ENCODE measurements around the gene FKBP11. TPM values are rescaled to one million over a fixed set of nuclear protein-coding genes. Genes with fewer than 3 reads are reported as not detected.

FKBP11 gene
- polyA plus RNA-seq (2013, experiment 1 of 2): 116 TPM
- 111 TPM for polyA plus RNA-seq (2013, experiment 2 of 2)

DNA sequence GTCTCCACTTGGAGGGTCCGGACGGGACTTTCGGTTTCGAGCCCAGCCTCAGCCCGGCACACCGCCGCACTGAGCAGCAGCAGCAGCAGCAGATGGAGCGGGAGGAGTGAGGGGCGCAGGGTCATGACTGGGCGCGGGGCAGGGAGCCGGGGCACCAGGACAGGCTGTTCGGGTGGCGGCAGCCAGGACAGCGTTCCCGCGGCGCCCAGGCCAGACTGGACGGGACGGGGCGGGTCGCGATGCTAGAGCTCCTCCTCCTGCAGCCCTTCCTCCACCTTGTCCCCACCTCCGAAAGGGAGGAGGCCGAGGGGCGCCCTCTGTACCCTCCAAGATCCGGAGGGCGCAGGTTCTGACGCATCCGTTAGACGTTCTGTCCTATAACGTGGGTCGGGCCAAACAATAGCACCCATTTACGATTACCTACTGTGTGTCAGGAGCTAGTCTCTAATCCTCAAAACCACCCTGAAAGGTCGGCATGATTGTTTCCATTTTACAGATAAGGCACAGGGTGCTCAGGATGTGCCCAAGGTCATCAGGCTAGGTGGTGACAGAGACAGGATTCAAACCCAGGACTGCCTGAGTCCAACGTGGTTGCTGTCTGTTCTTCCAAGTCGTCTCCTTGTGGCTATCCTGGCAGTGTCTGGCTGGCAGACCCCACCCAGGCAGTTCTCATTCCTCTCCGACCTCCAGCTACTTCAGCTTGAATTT lies at the start of gene FKBP11:
Gene FKBP11 (minus strand): TSS at position 189 of the 708 bp plus-strand sequence. CDS start 64 bp downstream, at position 125.
- peak; percentile 80 for DNase-seq
- no peak within 1 kb of the TSS for H3K27ac ChIP-seq (ENCODE audit: low read depth, low read length)
- WGBS (ENCODE audit: extremely low coverage, insufficient coverage, low lambda C conversion rate): no CpG with 5 or more reads among the region's 38 CpGs

DNA sequence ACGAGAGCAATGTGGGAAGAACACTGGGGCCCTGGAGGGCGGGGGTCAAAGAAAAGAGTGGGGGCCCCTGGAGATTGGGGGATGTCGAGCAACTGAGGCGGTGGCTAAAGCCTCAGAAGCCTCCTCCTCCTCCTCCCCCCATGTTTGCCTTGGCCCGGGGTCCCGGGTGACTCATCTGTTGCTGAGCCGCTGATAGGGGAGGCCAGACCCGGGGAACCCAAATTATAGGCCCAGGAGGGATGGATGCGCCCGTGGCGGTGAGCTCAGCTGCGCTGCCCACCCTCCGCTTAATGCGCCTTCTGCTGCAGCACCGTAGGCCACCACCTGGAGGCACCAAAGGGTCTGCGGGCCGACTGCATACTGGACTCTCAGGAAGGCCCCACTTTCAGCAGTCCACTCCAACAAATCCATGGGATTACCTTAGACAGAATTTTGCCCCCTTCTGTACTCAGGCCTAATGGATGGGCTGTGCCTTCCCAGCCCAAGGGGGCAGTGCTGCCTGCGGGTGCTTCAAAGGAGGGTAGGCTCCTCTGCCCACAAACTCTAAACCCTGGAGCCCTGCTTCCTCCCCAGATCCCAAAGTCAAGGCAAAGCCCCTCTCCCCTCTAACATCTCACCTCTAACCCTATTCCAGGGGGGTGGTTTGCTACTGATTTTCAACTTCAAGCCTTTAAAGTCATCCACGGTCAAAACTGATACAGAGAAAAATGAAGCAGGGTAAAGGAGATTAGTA lies 48.8 kb upstream of the FKBP11 start:
- no peak for DNase-seq
- H2AK5ac ChIP-seq (ENCODE audit: low read length): no peak overlapping the region
- no peak overlapping the region for H3K27ac ChIP-seq (ENCODE audit: low read depth, low read length)
- no peak overlapping the region for H3K4me2 ChIP-seq (ENCODE audit: low read length)
- H3K79me1 ChIP-seq (ENCODE audit: low read length): no peaks in the 10 kb centered on the region
- no peak overlapping the region for H3K4ac ChIP-seq (ENCODE audit: low read depth, low read length)
- no peaks in the 10 kb centered on the region for H3K4me1 ChIP-seq (ENCODE audit: control insufficient read depth, low read depth, low read length)
- no peak overlapping the region for H2BK15ac ChIP-seq (replicated peaks; ENCODE audit: low read depth)
- H2BK120ac ChIP-seq (ENCODE audit: low read depth, low read length): no peak overlapping the region
- no peak overlapping the region for H4K5ac ChIP-seq (ENCODE audit: low read length)
- H3K18ac ChIP-seq (ENCODE audit: low read length): no peak overlapping the region
- no peak overlapping the region for H3K23ac ChIP-seq (ENCODE audit: low read length)
- H2BK5ac ChIP-seq (ENCODE audit: low read length): no peak overlapping the region
- no peak overlapping the region for H3K56ac ChIP-seq (ENCODE audit: low read length)
- no peak overlapping the region for H3K9ac ChIP-seq (ENCODE audit: low read length)
- no peak overlapping the region for H4K8ac ChIP-seq (ENCODE audit: low read depth, low read length)
- no peaks in the 10 kb centered on the region for H3K36me3 ChIP-seq (ENCODE audit: control insufficient read depth, insufficient read depth, low read length)
- H3K27me3 ChIP-seq (ENCODE audit: insufficient read depth, low read length, poor library complexity): peaks cover 73% of the 10 kb centered on the region
- no CpG with 5 or more reads among the region's 19 CpGs for WGBS (ENCODE audit: extremely low coverage, insufficient coverage, low lambda C conversion rate)
- no peaks in the 10 kb centered on the region for H3K79me2 ChIP-seq (ENCODE audit: control insufficient read depth, insufficient read depth, low read length)
- no peak overlapping the region for H3K4me3 ChIP-seq (ENCODE audit: low read length)

More for the DNA sequence above, at the start of gene FKBP11:
- Histone ChIP-seq H3K27me3 (ENCODE audit: insufficient read depth, low read length, poor library complexity) (no peaks in the 10 kb centered on the region), H3K79me1 (ENCODE audit: low read length) (peaks cover 3% of the 10 kb centered on the region), H2BK5ac (ENCODE audit: low read length) (no peak within 1 kb of the TSS), H3K4me3 (ENCODE audit: low read length) (peak within 1 kb of the TSS; percentile 63), H3K79me2 (ENCODE audit: control insufficient read depth, insufficient read depth, low read length) (peaks cover 4% of the 10 kb centered on the region), H4K5ac (ENCODE audit: low read length) (no peak within 1 kb of the TSS), H2BK15ac (replicated peaks; ENCODE audit: low read depth) (no peak within 1 kb of the TSS), H2AK5ac (ENCODE audit: low read length) (no peak within 1 kb of the TSS), H3K4ac (ENCODE audit: low read depth, low read length) (peak within 1 kb of the TSS; percentile 57), H3K4me2 (ENCODE audit: low read length) (peak within 1 kb of the TSS; percentile 87), H3K9ac (ENCODE audit: low read length) (peak within 1 kb of the TSS; percentile 95), H3K56ac (ENCODE audit: low read length) (peak within 1 kb of the TSS; percentile 94), H4K8ac (ENCODE audit: low read depth, low read length) (no peak within 1 kb of the TSS), H3K23ac (ENCODE audit: low read length) (no peak within 1 kb of the TSS), H2BK120ac (ENCODE audit: low read depth, low read length) (no peak within 1 kb of the TSS), H3K4me1 (ENCODE audit: control insufficient read depth, low read depth, low read length) (peaks cover 3% of the 10 kb centered on the region), H3K18ac (ENCODE audit: low read length) (peak within 1 kb of the TSS; percentile 54), H3K36me3 (ENCODE audit: control insufficient read depth, insufficient read depth, low read length) (peaks cover 6% of the 10 kb centered on the region)

DNA sequence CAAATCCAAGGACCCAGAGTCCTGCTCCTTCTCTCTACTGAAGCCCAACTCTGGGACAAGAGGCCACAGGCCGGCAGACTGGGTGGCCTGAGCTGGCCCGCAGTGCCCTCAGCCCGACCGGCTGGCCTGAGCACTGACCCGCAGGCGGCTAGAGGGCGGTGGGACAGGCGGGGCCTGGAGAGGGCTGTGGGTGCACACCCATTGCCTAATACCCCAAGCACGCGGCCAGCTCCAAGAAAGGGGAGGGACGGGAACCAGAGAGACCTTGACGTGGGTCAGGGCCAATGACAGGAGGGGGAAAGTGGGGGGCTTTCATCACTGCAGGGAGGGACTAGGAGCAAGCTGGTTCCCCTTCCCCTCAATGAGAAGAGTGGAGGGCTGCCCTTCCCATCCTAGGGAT lies 48.2 kb upstream of the FKBP11 start:
- no peak overlapping the region for H2BK5ac ChIP-seq (ENCODE audit: low read length)
- DNase-seq: no peak
- no peak overlapping the region for H3K56ac ChIP-seq (ENCODE audit: low read length)
- H3K4ac ChIP-seq (ENCODE audit: low read depth, low read length): no peak overlapping the region
- H2BK15ac ChIP-seq (replicated peaks; ENCODE audit: low read depth): no peak overlapping the region
- H3K9ac ChIP-seq (ENCODE audit: low read length): no peak overlapping the region
- no peak overlapping the region for H2BK120ac ChIP-seq (ENCODE audit: low read depth, low read length)
- no peak overlapping the region for H2AK5ac ChIP-seq (ENCODE audit: low read length)
- H4K8ac ChIP-seq (ENCODE audit: low read depth, low read length): no peak overlapping the region
- no peak overlapping the region for H4K5ac ChIP-seq (ENCODE audit: low read length)
- no peaks in the 10 kb centered on the region for H3K4me1 ChIP-seq (ENCODE audit: control insufficient read depth, low read depth, low read length)
- no peak overlapping the region for H3K23ac ChIP-seq (ENCODE audit: low read length)
- no peak overlapping the region for H3K4me2 ChIP-seq (ENCODE audit: low read length)
- H3K18ac ChIP-seq (ENCODE audit: low read length): no peak overlapping the region
- peaks cover 71% of the 10 kb centered on the region for H3K27me3 ChIP-seq (ENCODE audit: insufficient read depth, low read length, poor library complexity)
- no peaks in the 10 kb centered on the region for H3K36me3 ChIP-seq (ENCODE audit: control insufficient read depth, insufficient read depth, low read length)
- H3K79me2 ChIP-seq (ENCODE audit: control insufficient read depth, insufficient read depth, low read length): no peaks in the 10 kb centered on the region
- no peaks in the 10 kb centered on the region for H3K79me1 ChIP-seq (ENCODE audit: low read length)
- no CpG with 5 or more reads among the region's 12 CpGs for WGBS (ENCODE audit: extremely low coverage, insufficient coverage, low lambda C conversion rate)
- no peak overlapping the region for H3K27ac ChIP-seq (ENCODE audit: low read depth, low read length)
- no peak overlapping the region for H3K4me3 ChIP-seq (ENCODE audit: low read length)

DNA sequence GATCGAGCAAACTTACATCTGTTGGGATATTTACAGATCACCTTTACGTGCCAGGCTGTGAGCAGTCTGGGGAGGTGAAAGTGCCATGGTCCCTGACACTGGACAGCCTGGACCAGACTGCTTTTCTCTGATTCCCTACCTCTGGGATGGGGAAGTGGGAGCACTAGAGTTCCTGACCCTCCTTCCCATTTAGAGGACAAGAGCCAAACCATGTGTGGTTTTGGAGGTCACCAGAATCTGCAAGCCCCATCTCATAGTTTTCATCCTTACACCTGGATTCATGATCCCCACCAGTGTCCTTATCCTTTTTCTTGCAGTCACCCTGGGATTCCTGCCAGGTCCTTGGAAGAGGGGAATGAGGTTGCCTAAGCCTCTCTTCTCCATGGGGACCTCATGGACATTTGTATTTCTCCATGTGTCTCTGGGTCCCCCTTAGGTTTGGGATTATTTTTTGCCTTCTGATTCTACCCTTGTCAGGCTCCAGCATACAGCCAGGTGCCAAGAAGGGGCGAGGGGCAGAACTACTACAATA lies 47.7 kb upstream of the FKBP11 start:
- H3K27me3 ChIP-seq (ENCODE audit: insufficient read depth, low read length, poor library complexity): peaks cover 67% of the 10 kb centered on the region
- no peak overlapping the region for H4K5ac ChIP-seq (ENCODE audit: low read length)
- no peak overlapping the region for H2BK15ac ChIP-seq (replicated peaks; ENCODE audit: low read depth)
- H2BK120ac ChIP-seq (ENCODE audit: low read depth, low read length): no peak overlapping the region
- no peak overlapping the region for H3K9ac ChIP-seq (ENCODE audit: low read length)
- no CpG with 5 or more reads among the region's 3 CpGs for WGBS (ENCODE audit: extremely low coverage, insufficient coverage, low lambda C conversion rate)
- no peak overlapping the region for H3K18ac ChIP-seq (ENCODE audit: low read length)
- no peak overlapping the region for H4K8ac ChIP-seq (ENCODE audit: low read depth, low read length)
- H3K79me2 ChIP-seq (ENCODE audit: control insufficient read depth, insufficient read depth, low read length): no peaks in the 10 kb centered on the region
- no peak overlapping the region for H3K56ac ChIP-seq (ENCODE audit: low read length)
- no peaks in the 10 kb centered on the region for H3K4me1 ChIP-seq (ENCODE audit: control insufficient read depth, low read depth, low read length)
- H3K23ac ChIP-seq (ENCODE audit: low read length): no peak overlapping the region
- no peaks in the 10 kb centered on the region for H3K36me3 ChIP-seq (ENCODE audit: control insufficient read depth, insufficient read depth, low read length)
- H2AK5ac ChIP-seq (ENCODE audit: low read length): no peak overlapping the region
- no peak overlapping the region for H3K4ac ChIP-seq (ENCODE audit: low read depth, low read length)
- no peaks in the 10 kb centered on the region for H3K79me1 ChIP-seq (ENCODE audit: low read length)
- DNase-seq: no peak
- H3K27ac ChIP-seq (ENCODE audit: low read depth, low read length): no peak overlapping the region
- H3K4me2 ChIP-seq (ENCODE audit: low read length): no peak overlapping the region
- H3K4me3 ChIP-seq (ENCODE audit: low read length): no peak overlapping the region
- no peak overlapping the region for H2BK5ac ChIP-seq (ENCODE audit: low read length)

DNA sequence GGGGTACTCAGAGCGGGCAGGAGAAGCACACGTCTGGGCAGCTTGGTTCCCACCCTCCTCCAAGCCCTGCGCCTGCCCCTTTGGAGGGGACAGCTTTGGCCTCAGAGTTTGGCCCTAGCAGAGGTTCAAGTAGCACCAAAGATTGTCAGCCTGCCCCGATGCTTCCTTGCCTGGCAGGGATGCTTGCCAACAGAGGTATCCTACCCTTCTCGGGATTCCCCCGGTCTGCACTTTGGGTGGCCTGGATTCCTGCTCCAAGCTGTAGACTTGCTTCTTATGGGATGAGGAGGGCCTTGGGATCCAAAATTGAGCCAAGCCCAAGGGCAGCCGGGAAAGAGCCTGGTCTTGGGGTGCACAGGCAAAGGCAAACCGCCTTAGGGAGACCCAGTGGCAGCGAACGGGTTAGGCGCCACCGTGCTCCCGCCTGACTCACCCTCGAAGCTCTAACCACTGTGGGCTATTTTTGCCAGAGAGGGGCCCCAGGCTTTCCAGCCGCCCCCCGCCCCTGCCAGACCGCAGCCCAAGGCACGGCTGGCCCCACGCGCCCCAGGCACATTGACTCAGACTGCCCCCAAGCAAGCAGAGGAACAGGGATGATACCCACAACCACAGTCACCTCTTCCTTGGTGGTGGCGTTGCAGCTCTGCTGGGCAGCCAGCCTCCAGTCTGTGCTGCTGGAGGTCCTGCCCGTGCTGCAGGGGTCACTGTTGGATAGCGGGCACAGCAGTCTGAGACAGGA lies 47.1 kb upstream of the FKBP11 start:
- peaks cover 62% of the 10 kb centered on the region for H3K27me3 ChIP-seq (ENCODE audit: insufficient read depth, low read length, poor library complexity)
- no peaks in the 10 kb centered on the region for H3K79me2 ChIP-seq (ENCODE audit: control insufficient read depth, insufficient read depth, low read length)
- no peak overlapping the region for H3K27ac ChIP-seq (ENCODE audit: low read depth, low read length)
- no peak overlapping the region for H4K8ac ChIP-seq (ENCODE audit: low read depth, low read length)
- H3K23ac ChIP-seq (ENCODE audit: low read length): peak overlapping the region; percentile 29
- no peaks in the 10 kb centered on the region for H3K4me1 ChIP-seq (ENCODE audit: control insufficient read depth, low read depth, low read length)
- no peak overlapping the region for H3K18ac ChIP-seq (ENCODE audit: low read length)
- no peak overlapping the region for H4K5ac ChIP-seq (ENCODE audit: low read length)
- H3K4ac ChIP-seq (ENCODE audit: low read depth, low read length): no peak overlapping the region
- H2BK120ac ChIP-seq (ENCODE audit: low read depth, low read length): no peak overlapping the region
- H3K4me2 ChIP-seq (ENCODE audit: low read length): no peak overlapping the region
- no peaks in the 10 kb centered on the region for H3K79me1 ChIP-seq (ENCODE audit: low read length)
- no peak overlapping the region for H3K9ac ChIP-seq (ENCODE audit: low read length)
- no peak for DNase-seq
- no peak overlapping the region for H3K56ac ChIP-seq (ENCODE audit: low read length)
- H2BK15ac ChIP-seq (replicated peaks; ENCODE audit: low read depth): no peak overlapping the region
- no peaks in the 10 kb centered on the region for H3K36me3 ChIP-seq (ENCODE audit: control insufficient read depth, insufficient read depth, low read length)
- no peak overlapping the region for H3K4me3 ChIP-seq (ENCODE audit: low read length)
- H2AK5ac ChIP-seq (ENCODE audit: low read length): no peak overlapping the region
- H2BK5ac ChIP-seq (ENCODE audit: low read length): no peak overlapping the region
- WGBS (ENCODE audit: extremely low coverage, insufficient coverage, low lambda C conversion rate): no CpG with 5 or more reads among the region's 23 CpGs

Measured in mesendoderm (in vitro differentiated cells).